Loucy (cell line): Measurements from ENCODE around the gene LYL1.

Experiments used
- H2AFZ ChIP-seq: fragments of 200-600 bp; sonication (generic); 2 replicates; pipeline ENCODE4 v1.6.0; 2016; ENCODE audit warnings: antibody characterized with exemption, mild to moderate bottlenecking, low read length, moderate library complexity
- H3F3A ChIP-seq: fragments of 200-600 bp; 2 replicates; pipeline ENCODE4 v1.6.0; 2016; ENCODE audit warnings: antibody characterized with exemption, low read depth, mild to moderate bottlenecking
- H3K27me3 ChIP-seq: fragments of 200-600 bp; sonication (generic); 2 replicates; pipeline ENCODE4 v1.6.1; 2014; ENCODE audit warnings: low read length, mild to moderate bottlenecking; ENCODE audit not compliant: insufficient read depth, poor library complexity, severe bottlenecking
- H3K36me3 ChIP-seq: fragments of 200-600 bp; sonication (generic); 2 replicates; pipeline ENCODE4 v1.6.1; 2016; ENCODE audit warnings: low read length; ENCODE audit not compliant: insufficient read depth
- H3K4me1 ChIP-seq: fragments of 200-600 bp; sonication (generic); 2 replicates; pipeline ENCODE4 v1.5.1; 2014; ENCODE audit warnings: low read length, mild to moderate bottlenecking; ENCODE audit not compliant: insufficient read depth, poor library complexity, severe bottlenecking
- H3K4me2 ChIP-seq: fragments of 200-600 bp; sonication (generic); 2 replicates; pipeline ENCODE4 v1.6.0; 2014; ENCODE audit warnings: antibody characterized with exemption, low read length, low read depth, mild to moderate bottlenecking; ENCODE audit not compliant: poor library complexity, severe bottlenecking
- H3K4me3 ChIP-seq: fragments of 200-600 bp; sonication (generic); 2 replicates; pipeline ENCODE4 v1.5.1; 2014; ENCODE audit warnings: low read length, mild to moderate bottlenecking, mixed read lengths; ENCODE audit not compliant: poor library complexity, severe bottlenecking
- H3K79me2 ChIP-seq: fragments of 200-600 bp; sonication (generic); 2 replicates; pipeline ENCODE4 v1.6.1; 2014; ENCODE audit warnings: low read length; ENCODE audit not compliant: insufficient read depth
- H3K9ac ChIP-seq: fragments of 200-600 bp; sonication (generic); 2 replicates; pipeline ENCODE4 v1.6.0; 2014; ENCODE audit warnings: mild to moderate bottlenecking, low read depth, low read length, moderate library complexity; ENCODE audit not compliant: poor library complexity, severe bottlenecking
- H3K9me2 ChIP-seq: fragments of 200-600 bp; sonication (generic); replicated peaks from 2 replicates; pipeline ENCODE4 v1.6.1; 2016; ENCODE audit warnings: low read depth, low read length, mixed read lengths
- H3K9me3 ChIP-seq: fragments of 200-600 bp; sonication (generic); 2 replicates; pipeline ENCODE4 v1.6.1; 2014; ENCODE audit warnings: mild to moderate bottlenecking, antibody characterized with exemption, low read length, low read depth; ENCODE audit not compliant: insufficient read depth
- H4K20me1 ChIP-seq: fragments of 200-600 bp; sonication (generic); 2 replicates; pipeline ENCODE4 v1.6.0; 2014; ENCODE audit warnings: antibody characterized with exemption, low read length, mild to moderate bottlenecking; ENCODE audit not compliant: insufficient read depth, poor library complexity, severe bottlenecking
- EZH2phosphoT487 ChIP-seq: fragments of 200-600 bp; IDR thresholded peaks from 2 replicates; pipeline ENCODE4 v1.6.1; 2018; ENCODE audit warnings: antibody characterized with exemption, mild to moderate bottlenecking, moderate library complexity, borderline replicate concordance
- TF ChIP-seq, protein P1 (sequence below): fragments of 200-600 bp; sonication (generic); conservative IDR thresholded peaks from 2 replicates; pipeline ENCODE4 v1.5.1; 2014; ENCODE audit warnings: mild to moderate bottlenecking, antibody characterized with exemption, low read length

The LYL1 gene

DNA sequence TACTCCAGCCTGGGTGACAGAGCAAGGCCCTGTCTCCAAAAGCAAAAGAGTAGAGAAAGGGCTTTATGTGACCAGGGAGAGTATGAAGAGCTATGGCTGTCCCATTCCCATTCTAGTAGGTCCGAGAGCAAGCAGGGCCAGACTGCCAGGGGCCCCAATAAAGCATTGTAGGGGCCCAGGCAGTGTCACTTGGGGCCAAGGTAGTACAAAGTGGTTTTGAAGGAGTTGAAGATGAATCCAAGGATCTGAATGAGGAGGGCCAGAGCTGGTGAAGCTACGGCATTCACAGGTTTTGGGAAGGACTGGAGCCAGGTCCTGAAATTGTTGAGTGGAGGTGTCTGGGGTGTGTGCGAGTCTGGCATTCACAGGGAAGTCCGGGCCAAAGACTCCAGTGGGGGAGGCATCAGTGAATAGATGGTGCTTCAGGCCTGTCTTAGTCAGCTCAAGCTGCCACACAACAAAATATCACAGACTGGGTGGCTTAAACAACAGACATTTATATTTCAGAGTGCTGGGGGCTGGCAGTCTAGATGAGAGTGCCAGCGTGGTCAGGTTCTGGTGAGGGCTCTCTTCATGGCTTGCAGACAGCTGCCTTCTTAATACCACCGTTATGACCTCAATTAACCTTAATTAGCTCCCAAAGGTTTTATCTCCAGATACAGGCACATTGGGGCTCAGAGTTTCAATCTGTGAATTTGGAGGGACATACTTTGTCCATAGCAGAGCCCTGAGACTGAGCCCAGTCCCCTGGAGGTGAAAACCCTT, 25.3 kb upstream of the LYL1 start:
- peaks cover 16% of the 10 kb centered on the region for H3K4me1 ChIP-seq
- peaks cover 87% of the 10 kb centered on the region for H3K79me2 ChIP-seq
- peaks cover 6% of the 10 kb centered on the region; the same call in 1 of the 2 replicates for H3K36me3 ChIP-seq

DNA sequence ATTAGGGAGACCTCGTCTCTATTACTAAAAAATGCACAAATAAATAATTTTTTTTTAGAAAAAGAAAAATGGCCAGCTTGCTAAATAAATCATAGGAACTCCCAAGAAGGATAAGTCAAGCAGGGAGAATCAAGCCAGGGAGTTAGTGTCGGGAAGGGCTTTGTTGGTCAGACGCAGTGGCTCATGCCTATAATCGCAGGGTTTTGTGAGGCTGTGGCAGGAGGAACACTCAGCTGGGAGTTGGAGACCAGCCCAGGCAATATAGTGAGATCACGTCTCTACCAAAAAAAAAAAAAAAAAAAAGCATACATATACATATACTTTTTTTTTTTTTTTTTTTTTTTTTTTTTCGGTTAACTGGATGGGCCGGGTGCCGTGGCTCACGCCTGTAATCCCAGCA, 24.4 kb upstream of the LYL1 start:
- no peaks in the 10 kb centered on the region for H3K9me2 ChIP-seq
- no peak overlapping the region for H3K9ac ChIP-seq
- peaks cover 10% of the 10 kb centered on the region for H3K4me1 ChIP-seq
- no peaks in the 10 kb centered on the region for H3K27me3 ChIP-seq
- H3F3A ChIP-seq, result no peaks in the 10 kb centered on the region
- TF ChIP-seq EZH2phosphoT487, result no peak
- TF ChIP-seq, protein P1, sequence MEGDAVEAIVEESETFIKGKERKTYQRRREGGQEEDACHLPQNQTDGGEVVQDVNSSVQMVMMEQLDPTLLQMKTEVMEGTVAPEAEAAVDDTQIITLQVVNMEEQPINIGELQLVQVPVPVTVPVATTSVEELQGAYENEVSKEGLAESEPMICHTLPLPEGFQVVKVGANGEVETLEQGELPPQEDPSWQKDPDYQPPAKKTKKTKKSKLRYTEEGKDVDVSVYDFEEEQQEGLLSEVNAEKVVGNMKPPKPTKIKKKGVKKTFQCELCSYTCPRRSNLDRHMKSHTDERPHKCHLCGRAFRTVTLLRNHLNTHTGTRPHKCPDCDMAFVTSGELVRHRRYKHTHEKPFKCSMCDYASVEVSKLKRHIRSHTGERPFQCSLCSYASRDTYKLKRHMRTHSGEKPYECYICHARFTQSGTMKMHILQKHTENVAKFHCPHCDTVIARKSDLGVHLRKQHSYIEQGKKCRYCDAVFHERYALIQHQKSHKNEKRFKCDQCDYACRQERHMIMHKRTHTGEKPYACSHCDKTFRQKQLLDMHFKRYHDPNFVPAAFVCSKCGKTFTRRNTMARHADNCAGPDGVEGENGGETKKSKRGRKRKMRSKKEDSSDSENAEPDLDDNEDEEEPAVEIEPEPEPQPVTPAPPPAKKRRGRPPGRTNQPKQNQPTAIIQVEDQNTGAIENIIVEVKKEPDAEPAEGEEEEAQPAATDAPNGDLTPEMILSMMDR, result no peak
- no peaks in the 10 kb centered on the region for H3K9me3 ChIP-seq
- no peak overlapping the region for H3K4me2 ChIP-seq
- H2AFZ ChIP-seq, result no peak overlapping the region
- peaks cover 92% of the 10 kb centered on the region for H3K79me2 ChIP-seq
- H3K4me3 ChIP-seq, result no peak overlapping the region
- H3K36me3 ChIP-seq, result peaks cover 6% of the 10 kb centered on the region; the same call in 1 of the 2 replicates
- H4K20me1 ChIP-seq, result peaks cover 57% of the 10 kb centered on the region

More for the DNA sequence above, 25.3 kb upstream of the LYL1 start:
- H2AFZ ChIP-seq, result no peak overlapping the region
- no peak for TF ChIP-seq EZH2phosphoT487
- TF ChIP-seq, protein P1, result no peak
- H3K9me2 ChIP-seq, result no peaks in the 10 kb centered on the region
- H3F3A ChIP-seq, result no peaks in the 10 kb centered on the region
- H3K4me2 ChIP-seq, result no peak overlapping the region
- no peaks in the 10 kb centered on the region for H3K9me3 ChIP-seq
- no peaks in the 10 kb centered on the region for H3K27me3 ChIP-seq
- peaks cover 57% of the 10 kb centered on the region for H4K20me1 ChIP-seq
- no peak overlapping the region for H3K4me3 ChIP-seq
- no peak overlapping the region for H3K9ac ChIP-seq

DNA sequence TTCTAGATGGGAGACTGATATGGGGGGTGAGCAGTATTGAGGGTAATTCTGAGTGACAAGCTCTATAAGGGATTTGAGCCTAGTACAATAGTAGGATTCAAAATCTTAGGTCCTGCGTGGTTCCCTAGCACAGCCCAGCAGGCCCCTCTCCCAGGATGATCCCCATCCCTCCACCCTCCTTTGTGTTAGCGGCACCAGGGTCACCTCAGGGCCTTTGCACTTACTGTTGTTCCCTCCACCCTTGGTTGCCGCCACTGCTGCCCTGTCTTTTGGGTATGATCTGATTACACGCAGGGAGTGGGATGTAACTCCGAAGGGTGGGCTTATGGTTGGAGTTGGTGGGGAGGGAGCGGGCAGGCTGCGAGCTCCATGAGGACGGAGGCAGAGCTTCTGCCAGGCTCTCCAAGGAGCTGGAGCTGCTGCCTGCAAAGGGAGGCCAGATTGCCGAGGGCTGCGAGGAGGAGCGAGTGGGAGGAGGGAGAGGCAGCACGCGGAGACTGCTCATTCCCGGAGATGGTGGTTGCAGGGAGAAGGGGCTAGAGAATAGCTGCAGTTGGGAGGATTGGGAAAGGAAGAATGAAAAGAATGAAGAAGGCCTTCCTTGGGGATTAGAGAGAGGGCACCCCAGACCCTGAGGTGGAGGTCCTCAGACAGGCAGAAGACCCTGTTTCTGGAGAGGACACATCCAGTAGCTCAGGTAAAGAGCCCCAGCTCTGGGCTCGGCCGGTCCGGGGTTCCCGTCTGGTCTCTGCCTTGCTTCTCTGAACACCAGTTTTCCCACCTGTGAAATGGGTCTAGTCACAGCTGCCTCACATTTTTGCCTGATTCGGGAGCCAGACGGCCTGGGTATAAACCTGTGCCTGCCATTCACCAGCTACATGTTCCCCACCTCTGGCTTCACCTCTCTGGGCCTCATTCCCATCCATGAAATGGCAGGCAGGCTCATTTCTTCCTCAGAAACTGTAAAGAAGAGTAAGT, 20.6 kb upstream of the LYL1 start:
- Histone ChIP-seq H3K9me2 (no peaks in the 10 kb centered on the region), H3K4me1 (peaks cover 33% of the 10 kb centered on the region), H3K4me2 (no peak overlapping the region), H3K79me2 (peaks cover 98% of the 10 kb centered on the region), H4K20me1 (peaks cover 70% of the 10 kb centered on the region), H3K36me3 (peaks cover 6% of the 10 kb centered on the region; the same call in 1 of the 2 replicates), H3K4me3 (no peak overlapping the region), H2AFZ (no peak overlapping the region), H3F3A (no peaks in the 10 kb centered on the region), H3K9me3 (no peaks in the 10 kb centered on the region), H3K27me3 (no peaks in the 10 kb centered on the region), H3K9ac (no peak overlapping the region)
- no peak for TF ChIP-seq EZH2phosphoT487
- TF ChIP-seq, protein P1, result no peak
